SK-N-SH (cell line): ENCODE data around the gene TYMS. TPM values are rescaled to one million over a fixed set of nuclear protein-coding genes. Genes with fewer than 3 reads are reported as not detected.

Experiments used
- CTCF ChIA-PET: fragments of 300-600, 350-600 bp; formaldehyde crosslinking; extraction: SDS; loops from one replicate; lab custom pipeline; 2021; lab: Yijun Ruan, JAX
- POLR2A ChIA-PET: fragments of 350-600 bp; sonication (Branson Sonifier 250); formaldehyde crosslinking; extraction: SDS; loops from one replicate; lab custom pipeline; 2020; ENCODE audit warnings: antibody characterized with exemption, inconsistent platforms; lab: Yijun Ruan, JAX
- DNase-seq: peaks from one replicate; pipeline ENCODE4 v3.0.0; 2012
- H2AFZ ChIP-seq: fragments of 200-600 bp; sonication (generic); 2 replicates; pipeline ENCODE4 v1.8.1; 2016; ENCODE audit warnings: antibody characterized with exemption, mild to moderate bottlenecking, low read depth
- H3F3A ChIP-seq: fragments of 200-600 bp; sonication (generic); replicated peaks from 2 replicates; pipeline ENCODE3; 2016; ENCODE audit warnings: antibody characterized with exemption, mild to moderate bottlenecking; ENCODE audit not compliant: insufficient read depth
- H3K27ac ChIP-seq, 2 experiments: fragments of 200-500 bp in 1 of 2; fragments of 200-600 bp in 1 of 2; sonication (Bioruptor generic) in 1 of 2; sonication (generic), shearing (Covaris generic) in 1 of 2; 2 replicates each; pipeline versions ENCODE4 v1.5.1 to v1.6.1; 2014 to 2016; ENCODE audit warnings: low read depth in 2 of 2, inconsistent platforms in 1 of 2, low read length in 1 of 2, mild to moderate bottlenecking in 1 of 2, mixed read lengths in 1 of 2
- H3K27me3 ChIP-seq: fragments of 200-600 bp; sonication (generic), shearing (Covaris generic); 2 replicates; pipeline ENCODE4 v1.6.1; 2016; ENCODE audit warnings: mixed run types; ENCODE audit not compliant: insufficient read depth
- H3K36me3 ChIP-seq, 2 experiments: fragments of 200-500 bp in 1 of 2; fragments of 200-600 bp in 1 of 2; sonication (Bioruptor generic) in 1 of 2; sonication (generic) in 1 of 2; replicated peaks in 1 of 2; 2 replicates each; pipeline versions ENCODE3 to v1.5.1; 2014 to 2016; ENCODE audit warnings: low read length in 1 of 2, mild to moderate bottlenecking in 1 of 2; ENCODE audit not compliant: insufficient read depth in 2 of 2, control insufficient read depth in 1 of 2
- H3K4me1 ChIP-seq, 2 experiments: fragments of 200-500 bp in 1 of 2; fragments of 200-600 bp in 1 of 2; sonication (Bioruptor generic) in 1 of 2; sonication (generic), shearing (Covaris generic) in 1 of 2; 2 replicates each; pipeline versions ENCODE4 v1.5.1 to v1.6.1; 2014 to 2016; ENCODE audit warnings: low read depth in 1 of 2, low read length in 1 of 2, mixed run types in 1 of 2; ENCODE audit not compliant: insufficient read depth in 2 of 2, control insufficient read depth in 1 of 2
- H3K4me2 ChIP-seq: fragments of 200-600 bp; sonication (generic), shearing (Covaris generic); 2 replicates; pipeline ENCODE4 v1.6.1; 2017; ENCODE audit warnings: mixed run types
- H3K4me3 ChIP-seq, 2 experiments: fragments of 200-500 bp in 1 of 2; fragments of 200-600 bp in 1 of 2; sonication (Bioruptor generic) in 1 of 2; sonication (generic), shearing (Covaris generic) in 1 of 2; 2 replicates each; pipeline versions ENCODE4 v1.5.1 to v1.8.1; 2014 to 2016; ENCODE audit warnings: low read depth in 2 of 2, inconsistent platforms in 1 of 2, low read length in 1 of 2, mild to moderate bottlenecking in 1 of 2, mixed read lengths in 1 of 2, moderate library complexity in 1 of 2
- H3K79me2 ChIP-seq: fragments of 200-600 bp; sonication (generic); 2 replicates; pipeline ENCODE4 v1.8.1; 2017; ENCODE audit warnings: mild to moderate bottlenecking; ENCODE audit not compliant: insufficient read depth
- H3K9ac ChIP-seq: fragments of 200-600 bp; sonication (generic); 2 replicates; pipeline ENCODE4 v1.6.1; 2017; ENCODE audit warnings: mixed run types
- H3K9me2 ChIP-seq: fragments of 200-600 bp; sonication (generic); 2 replicates; pipeline ENCODE4 v1.6.1; 2017; ENCODE audit warnings: mixed run types
- H3K9me3 ChIP-seq: fragments of 200-600 bp; sonication (generic); 2 replicates; pipeline ENCODE4 v1.6.1; 2017; ENCODE audit warnings: mixed run types, mild to moderate bottlenecking, moderate library complexity
- H4K20me1 ChIP-seq: fragments of 200-600 bp; sonication (generic); 2 replicates; pipeline ENCODE4 v1.6.1; 2017; ENCODE audit warnings: mild to moderate bottlenecking, mixed run types; ENCODE audit not compliant: insufficient read depth
- ELF1 ChIP-seq: IDR thresholded peaks from 2 replicates; pipeline ENCODE4 v1.4.0; 2012
- EP300 ChIP-seq, 2 experiments: IDR thresholded peaks; 2 replicates each; pipeline versions ENCODE4 v1.4.0 to v1.6.1; 2012; ENCODE audit warnings: borderline replicate concordance in 1 of 2, low read depth in 1 of 2, low read length in 1 of 2
- FOXJ3 ChIP-seq: sonication (generic); formaldehyde crosslinking; IDR thresholded peaks from 2 replicates; pipeline ENCODE4 v1.5.1; 2020; ENCODE audit warnings: mild to moderate bottlenecking, missing genetic modification reagents
- FOXM1 ChIP-seq: IDR thresholded peaks from 2 replicates; pipeline ENCODE4 v1.4.0; 2012; ENCODE audit warnings: low read depth, mild to moderate bottlenecking
- GABPA ChIP-seq: IDR thresholded peaks from 2 replicates; pipeline ENCODE4 v1.4.0; 2012; ENCODE audit warnings: low read depth, mild to moderate bottlenecking
- JUND ChIP-seq: IDR thresholded peaks from 2 replicates; pipeline ENCODE4 v1.4.0; 2012
- MAX ChIP-seq: IDR thresholded peaks from 2 replicates; pipeline ENCODE4 v1.4.0; 2012; ENCODE audit warnings: low read depth
- NFIC ChIP-seq: IDR thresholded peaks from 2 replicates; pipeline ENCODE4 v1.4.0; 2012; ENCODE audit warnings: borderline replicate concordance
- NRF1 ChIP-seq: IDR thresholded peaks from 2 replicates; pipeline ENCODE4 v1.6.1; 2012; ENCODE audit warnings: low read depth, mild to moderate bottlenecking, low read length
- POLR2AphosphoS5 ChIP-seq: IDR thresholded peaks from 2 replicates; pipeline ENCODE4 v1.6.1; 2012; ENCODE audit warnings: low read depth, low read length
- RAD21 ChIP-seq: IDR thresholded peaks from 2 replicates; pipeline ENCODE4 v1.6.1; 2012; ENCODE audit warnings: mild to moderate bottlenecking, low read length
- REST ChIP-seq: IDR thresholded peaks from 2 replicates; pipeline ENCODE4 v1.6.1; 2012; ENCODE audit warnings: mild to moderate bottlenecking, low read depth, low read length, moderate library complexity
- RFX5 ChIP-seq: IDR thresholded peaks from 2 replicates; pipeline ENCODE4 v1.6.1; 2012; ENCODE audit warnings: mild to moderate bottlenecking, improper control_type of control experiment, low read length
- RXRA ChIP-seq: IDR thresholded peaks from 2 replicates; pipeline ENCODE4 v1.4.0; 2012; ENCODE audit warnings: low read depth, mild to moderate bottlenecking, borderline replicate concordance
- SIN3A ChIP-seq: IDR thresholded peaks from 2 replicates; pipeline ENCODE4 v1.6.1; 2012; ENCODE audit warnings: low read depth, mild to moderate bottlenecking, low read length, moderate library complexity, borderline replicate concordance
- TEAD4 ChIP-seq: IDR thresholded peaks from 2 replicates; pipeline ENCODE4 v1.4.0; 2012; ENCODE audit warnings: mild to moderate bottlenecking, borderline replicate concordance; ENCODE audit not compliant: insufficient read depth
- YY1 ChIP-seq: IDR thresholded peaks from 2 replicates; pipeline ENCODE4 v1.4.0; 2012; ENCODE audit warnings: low read depth, mild to moderate bottlenecking
- whole genome bisulfite sequencing: methylation state at CpG from one replicate; pipeline ENCODE4 v1.1.6; 2017; ENCODE audit warnings: low lambda C conversion rate; 5-methylcytosine and 5-hydroxymethylcytosine counted together
- polyA plus RNA-seq, 3 experiments: library from polyadenylated mRNA; depleted of rRNA; stranded (reverse); fragments of >200 nt; gene quantifications; 2 replicates each; pipeline ENCODE4 v1.2.3, GENCODE V29; 2012
- TF ChIP-seq, protein P1 (sequence below): IDR thresholded peaks from 2 replicates; pipeline ENCODE4; 2012
- TF ChIP-seq, protein P2 (sequence below): fragments of 150-350 bp; IDR thresholded peaks from 2 replicates; pipeline ENCODE4 v1.6.1; 2016; ENCODE audit warnings: mild to moderate bottlenecking, low read depth, low read length

Gene TYMS
- polyA plus RNA-seq, 1 of the 3 experiments (the other 2 are of a cell fraction): 101 TPM

DNA sequence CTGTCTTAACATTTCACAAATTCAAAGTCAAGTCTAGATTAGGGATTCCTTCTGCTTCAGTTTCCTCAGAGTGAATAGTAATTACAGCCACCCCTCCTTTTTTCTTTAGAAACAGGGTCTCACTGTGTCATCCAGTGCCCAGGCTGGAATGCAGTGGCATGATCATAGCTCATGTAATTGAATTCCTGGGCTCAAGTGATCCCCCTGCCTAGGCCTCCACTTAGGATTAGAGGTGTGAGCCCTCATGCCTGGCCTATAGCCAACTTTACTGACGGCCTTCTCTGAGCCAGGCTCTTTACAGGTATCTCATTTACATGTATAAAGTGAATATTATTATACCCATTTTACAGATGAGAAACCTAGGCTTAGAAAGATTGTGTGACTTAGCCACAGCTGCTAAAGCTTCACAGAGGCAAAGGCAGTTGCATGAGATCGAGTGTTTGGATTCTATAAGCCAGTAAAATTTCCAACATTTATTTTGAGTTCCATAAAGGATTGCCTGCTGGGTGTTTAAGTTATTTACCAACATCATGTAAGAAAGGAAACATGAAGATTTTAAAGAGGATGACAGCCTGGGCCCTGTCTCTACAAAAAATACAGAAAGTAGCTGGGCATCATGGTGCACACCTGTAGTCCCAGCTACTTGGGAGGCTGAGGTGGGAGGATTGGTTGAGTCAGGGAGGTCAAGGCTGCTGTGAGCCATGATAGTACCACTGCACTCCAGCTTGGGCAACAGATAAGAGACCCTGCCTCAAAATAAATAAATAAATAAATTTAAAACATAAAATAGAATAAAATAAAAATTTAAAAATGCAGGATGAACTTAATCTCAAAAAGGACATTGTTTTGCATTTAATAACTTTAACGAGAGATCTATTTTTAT lies 53.2 kb downstream of the TYMS start:
- POLR2A ChIA-PET: no interaction called here
- no peak for DNase-seq
- peak overlapping the region; percentile 91; the same call in 1 of the 2 replicates for H3K4me2 ChIP-seq
- H4K20me1 ChIP-seq: no peaks in the 10 kb centered on the region
- 91% methylated on average over 3 of the region's 3 CpGs for WGBS
- H3K9me3 ChIP-seq: no peaks in the 10 kb centered on the region
- H3F3A ChIP-seq: peaks cover 21% of the 10 kb centered on the region
- no peak overlapping the region for H3K27ac ChIP-seq
- TF ChIP-seq TEAD4 (no peak), EP300 (IDR thresholded peaks at IDR 0.05; ENCODE audit: borderline replicate concordance in 1 of 2, low read depth in 1 of 2, low read length in 1 of 2) (no peak), POLR2AphosphoS5 (no peak), GABPA (no peak), NRF1 (no peak)
- TF ChIP-seq, protein P1, sequence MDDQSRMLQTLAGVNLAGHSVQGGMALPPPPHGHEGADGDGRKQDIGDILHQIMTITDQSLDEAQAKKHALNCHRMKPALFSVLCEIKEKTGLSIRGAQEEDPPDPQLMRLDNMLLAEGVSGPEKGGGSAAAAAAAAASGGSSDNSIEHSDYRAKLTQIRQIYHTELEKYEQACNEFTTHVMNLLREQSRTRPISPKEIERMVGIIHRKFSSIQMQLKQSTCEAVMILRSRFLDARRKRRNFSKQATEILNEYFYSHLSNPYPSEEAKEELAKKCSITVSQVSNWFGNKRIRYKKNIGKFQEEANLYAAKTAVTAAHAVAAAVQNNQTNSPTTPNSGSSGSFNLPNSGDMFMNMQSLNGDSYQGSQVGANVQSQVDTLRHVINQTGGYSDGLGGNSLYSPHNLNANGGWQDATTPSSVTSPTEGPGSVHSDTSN: no peak
- H3K9ac ChIP-seq: no peak overlapping the region
- no peaks in the 10 kb centered on the region for H3K9me2 ChIP-seq
- H3K79me2 ChIP-seq: peaks cover 16% of the 10 kb centered on the region; the same call in 1 of the 2 replicates
- H3K27me3 ChIP-seq: no peaks in the 10 kb centered on the region
- H3K4me3 ChIP-seq: no peak overlapping the region; a peak in 1 of 4 replicates
- CTCF ChIA-PET: interaction anchor here (0.8 to 2.2 kb wide), 4 partner anchors 17 to 123 kb away, joined by 3 to 12 read pairs (median 4); no protein-coding TSS in a partner anchor
- peaks cover 0 to 7% of the 10 kb centered on the region in 2 experiments; a peak in 1 of 4 replicates for H3K4me1 ChIP-seq
- H2AFZ ChIP-seq: no peak overlapping the region
- H3K36me3 ChIP-seq: no peaks in the 10 kb centered on the region

DNA sequence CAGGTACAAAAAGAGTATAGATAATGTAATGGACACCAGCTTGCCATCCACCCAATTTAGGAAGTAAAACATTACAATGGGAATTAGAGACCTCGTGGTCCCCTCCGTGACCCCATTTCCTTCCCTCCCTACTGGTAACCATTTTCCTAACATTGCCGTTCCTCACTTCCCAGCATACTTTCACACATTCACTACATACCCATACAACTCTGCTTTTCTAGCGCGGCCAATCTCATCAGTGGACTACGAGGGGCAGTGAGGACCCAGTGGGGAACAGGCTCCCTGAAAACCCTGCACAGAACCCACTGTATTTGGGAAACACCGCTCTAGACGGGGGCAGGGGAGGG lies 53.8 kb downstream of the TYMS start:
- Histone ChIP-seq H3K79me2 (peaks cover 16% of the 10 kb centered on the region; the same call in 1 of the 2 replicates), H3K36me3 (no peaks in the 10 kb centered on the region), H3K27me3 (no peaks in the 10 kb centered on the region), H3K27ac (no peak overlapping the region), H2AFZ (peak overlapping the region; percentile 87; the same call in 1 of the 2 replicates), H3K4me1 (peaks cover 0 to 7% of the 10 kb centered on the region in 2 experiments; a peak in 1 of 4 replicates), H3K4me3 (peak overlapping the region; percentile 67 to 68), H3F3A (peaks cover 27% of the 10 kb centered on the region), H4K20me1 (no peaks in the 10 kb centered on the region), H3K4me2 (peak overlapping the region; percentile 91), H3K9me2 (no peaks in the 10 kb centered on the region), H3K9ac (peak overlapping the region; percentile 70), H3K9me3 (no peaks in the 10 kb centered on the region)
- CTCF ChIA-PET: interaction anchor here (0.8 to 1.9 kb wide), 4 partner anchors 43 to 122 kb away, joined by 3 to 10 read pairs (median 4); no protein-coding TSS in a partner anchor
- 20% methylated on average over 8 of the region's 8 CpGs for WGBS
- POLR2A ChIA-PET: no interaction called here
- peak; percentile 26 for DNase-seq
- no peak for TF ChIP-seq TEAD4
- TF ChIP-seq MAX: no peak
- no peak for TF ChIP-seq RAD21
- no peak for TF ChIP-seq FOXM1
- no peak; the same call in 1 of the 2 replicates for TF ChIP-seq ELF1
- TF ChIP-seq EP300 (IDR thresholded peaks at IDR 0.05; ENCODE audit: borderline replicate concordance in 1 of 2, low read depth in 1 of 2, low read length in 1 of 2): no peak
- TF ChIP-seq FOXJ3 (CRISPR knock-in tag): no peak
- no peak for TF ChIP-seq REST
- TF ChIP-seq, protein P2, sequence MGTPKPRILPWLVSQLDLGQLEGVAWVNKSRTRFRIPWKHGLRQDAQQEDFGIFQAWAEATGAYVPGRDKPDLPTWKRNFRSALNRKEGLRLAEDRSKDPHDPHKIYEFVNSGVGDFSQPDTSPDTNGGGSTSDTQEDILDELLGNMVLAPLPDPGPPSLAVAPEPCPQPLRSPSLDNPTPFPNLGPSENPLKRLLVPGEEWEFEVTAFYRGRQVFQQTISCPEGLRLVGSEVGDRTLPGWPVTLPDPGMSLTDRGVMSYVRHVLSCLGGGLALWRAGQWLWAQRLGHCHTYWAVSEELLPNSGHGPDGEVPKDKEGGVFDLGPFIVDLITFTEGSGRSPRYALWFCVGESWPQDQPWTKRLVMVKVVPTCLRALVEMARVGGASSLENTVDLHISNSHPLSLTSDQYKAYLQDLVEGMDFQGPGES: no peak
- TF ChIP-seq SIN3A: no peak
- no peak for TF ChIP-seq RXRA
- no peak for TF ChIP-seq JUND
- TF ChIP-seq, protein P1: no peak
- TF ChIP-seq RFX5: no peak
- TF ChIP-seq GABPA: no peak
- no peak for TF ChIP-seq NFIC
- no peak for TF ChIP-seq YY1
